IPS-11a (cell line): ENCODE measurements around the gene PPM1H.

Experiments used
- H3K4me3 ChIP-seq: one replicate; pipeline ENCODE4 v1.5.1; 2013; ENCODE audit warnings: low read depth, low read length, control low read depth

Gene PPM1H

DNA sequence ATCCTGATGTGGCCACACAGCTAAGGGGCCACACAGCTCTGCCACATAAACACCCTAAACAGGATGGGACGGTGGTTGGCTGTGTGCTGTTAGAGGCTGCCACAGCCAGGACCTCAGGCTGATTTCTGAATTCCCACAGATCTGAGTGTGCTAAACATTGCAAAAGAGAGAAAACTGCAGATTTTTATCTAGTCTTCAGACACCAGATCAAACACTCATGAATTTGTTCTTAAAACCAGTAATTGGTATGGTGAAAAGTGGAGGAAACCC, 277.7 kb downstream of the PPM1H start:
- H3K4me3 ChIP-seq: no peak overlapping the region

DNA sequence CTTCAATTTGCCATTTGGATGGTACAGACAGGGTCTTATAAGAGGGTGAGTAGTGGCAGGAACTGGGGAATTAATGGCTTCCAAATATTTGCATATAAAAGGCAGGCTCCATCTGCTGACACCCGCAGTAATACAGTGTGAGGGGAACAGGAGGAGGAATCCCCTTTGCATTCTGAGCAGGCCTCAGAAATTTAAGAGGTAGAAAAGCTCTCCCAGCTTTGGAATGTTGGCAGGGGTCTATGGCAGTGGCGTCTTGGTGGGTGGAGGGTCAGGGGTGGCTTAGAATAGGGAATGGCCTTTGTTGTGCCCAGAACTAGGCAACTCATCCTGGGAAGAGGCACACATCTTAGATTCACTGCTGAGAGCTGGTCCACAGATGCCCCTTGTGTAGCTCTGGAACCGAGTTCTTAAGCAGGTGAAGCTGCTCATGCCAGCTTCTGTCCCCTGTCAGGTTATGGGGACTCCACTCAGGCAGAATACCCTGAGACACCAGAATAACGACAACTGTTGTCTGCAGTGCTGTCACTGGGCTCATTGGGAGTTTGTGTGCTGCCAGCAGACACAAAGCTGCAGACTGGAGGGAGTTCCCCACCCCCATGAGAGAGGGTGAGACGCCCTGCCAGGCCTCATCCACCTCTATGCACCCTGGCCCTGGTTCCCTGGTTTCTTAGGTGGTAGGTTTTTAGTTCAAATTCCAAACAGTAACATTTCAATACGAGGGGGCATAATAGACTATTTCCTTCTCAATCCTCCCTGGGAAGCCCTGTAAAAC, 278.2 kb downstream of the PPM1H start:
- no peak overlapping the region for H3K4me3 ChIP-seq

DNA sequence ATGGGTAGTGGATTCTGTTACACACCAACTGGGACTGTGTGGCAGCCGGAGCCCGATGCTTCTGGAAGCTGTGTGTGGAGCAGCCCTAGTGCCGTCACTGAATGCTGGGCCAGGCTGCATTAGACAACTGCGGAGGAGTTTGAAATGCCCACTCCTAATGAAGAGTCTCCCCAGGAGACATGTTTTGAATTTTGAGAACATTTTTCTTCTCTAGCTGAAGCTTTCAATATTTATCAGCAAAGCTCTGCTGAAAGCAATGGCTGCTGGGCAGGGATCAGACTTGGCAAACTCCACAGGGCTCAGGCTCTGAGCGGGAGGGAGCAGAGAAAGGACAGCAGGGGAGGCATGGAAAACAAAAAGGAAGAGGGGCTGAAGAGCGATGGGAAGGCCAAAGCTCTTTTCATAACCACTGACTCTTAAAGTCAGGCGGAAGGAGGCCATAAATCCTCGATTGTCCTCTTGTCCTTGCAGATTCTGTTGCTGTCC, 279.2 kb downstream of the PPM1H start:
- H3K4me3 ChIP-seq: no peak overlapping the region

DNA sequence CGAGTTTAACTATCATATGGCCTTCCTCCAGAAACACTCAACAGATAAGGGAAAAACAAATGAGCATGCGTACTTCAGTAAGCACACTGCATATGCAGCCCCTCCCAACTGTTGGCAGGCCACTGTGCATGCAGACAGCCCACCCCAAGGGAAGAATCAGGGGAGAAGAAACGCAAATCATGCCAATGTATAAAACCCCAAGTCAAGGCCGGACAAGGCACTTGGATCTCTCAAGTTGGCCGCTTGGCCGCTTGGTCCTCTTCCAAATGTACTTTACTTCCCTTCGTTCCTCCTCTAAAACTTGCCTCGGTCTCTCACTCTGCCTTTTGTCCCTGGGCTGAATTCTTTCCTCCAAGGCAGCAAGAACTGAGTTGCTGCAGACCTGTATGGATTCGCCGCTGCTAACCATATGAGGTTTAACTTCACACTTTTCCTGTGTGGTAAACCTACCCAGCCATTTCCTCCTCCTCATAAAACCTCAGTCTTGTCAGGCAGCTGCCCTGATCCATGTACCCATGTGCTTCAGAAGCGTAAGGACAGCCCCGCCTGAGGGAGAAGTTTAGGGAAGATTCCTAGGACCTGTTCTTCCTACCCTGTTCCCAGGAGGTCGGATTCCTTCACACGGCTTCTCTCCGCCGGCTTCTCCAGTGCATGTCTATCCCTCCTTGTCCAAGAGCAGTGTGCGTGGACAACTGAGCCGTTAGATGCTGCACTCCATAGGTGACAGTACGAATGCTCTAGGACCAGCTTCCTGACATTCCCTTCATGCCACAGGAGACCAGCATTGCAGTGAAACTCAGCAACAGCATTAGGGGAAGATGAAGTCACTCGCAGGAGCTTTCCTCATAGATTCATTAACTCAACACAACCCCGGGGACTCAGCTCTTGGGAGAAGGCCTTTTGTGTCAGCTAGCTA, 280.4 kb downstream of the PPM1H start:
- no peak overlapping the region for H3K4me3 ChIP-seq

DNA sequence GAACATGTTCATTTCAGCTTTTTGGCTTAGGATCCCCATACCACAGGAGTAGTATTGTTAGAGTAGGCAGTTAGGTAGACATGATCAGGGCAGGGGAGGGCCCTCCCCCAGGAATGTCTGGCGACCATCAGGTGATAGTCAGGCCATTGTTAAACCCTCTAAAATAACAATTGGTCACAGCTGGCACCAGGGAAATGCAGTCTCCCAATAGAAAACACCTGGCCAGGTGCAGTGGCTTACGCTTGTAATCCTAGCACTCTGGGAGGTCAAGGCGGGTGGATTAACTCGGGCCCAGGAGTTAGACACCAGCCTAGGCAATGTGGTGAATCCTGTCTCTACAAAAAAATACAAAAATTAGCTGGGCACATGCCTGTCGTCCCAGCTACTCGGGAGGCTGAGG, 281.2 kb downstream of the PPM1H start:
- no peak overlapping the region for H3K4me3 ChIP-seq

DNA sequence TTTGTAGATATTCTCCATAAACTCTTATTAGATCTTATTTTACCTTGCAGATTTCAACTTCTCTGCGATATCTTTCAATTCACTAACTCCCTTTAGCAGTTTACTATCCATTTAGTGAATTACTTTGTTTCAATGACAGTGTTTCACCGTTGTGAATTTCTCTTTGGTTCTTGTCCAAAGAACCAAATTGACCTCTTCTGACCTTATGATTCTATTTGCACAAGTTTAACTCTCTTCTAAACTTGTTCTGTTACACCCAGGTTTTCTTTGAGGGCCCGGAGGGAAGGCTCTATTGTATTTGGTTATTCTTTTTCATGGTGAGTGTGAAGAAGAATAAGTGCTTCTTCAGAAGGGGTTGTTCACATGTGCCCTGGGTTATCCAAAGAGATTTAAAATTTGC, 281.6 kb downstream of the PPM1H start:
- H3K4me3 ChIP-seq: no peak overlapping the region

DNA sequence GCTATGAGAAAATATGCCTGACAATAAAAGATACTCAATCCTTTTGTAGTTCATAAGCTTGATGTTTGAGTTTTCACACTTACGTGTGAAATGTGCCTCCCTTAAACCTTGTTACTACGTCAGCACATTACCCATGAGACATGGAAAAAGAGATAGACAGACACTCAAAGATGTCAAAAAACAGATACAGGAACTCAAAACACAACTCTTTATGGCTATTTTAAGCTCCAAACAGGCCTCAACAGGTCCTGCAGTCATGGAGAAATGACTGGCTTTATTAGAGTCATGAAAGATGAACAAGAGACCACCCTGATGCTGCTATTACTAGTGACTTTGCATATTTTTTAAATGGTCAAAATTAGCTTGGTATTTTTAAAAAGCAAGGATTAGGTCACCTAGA, 283.8 kb downstream of the PPM1H start:
- no peak overlapping the region for H3K4me3 ChIP-seq

DNA sequence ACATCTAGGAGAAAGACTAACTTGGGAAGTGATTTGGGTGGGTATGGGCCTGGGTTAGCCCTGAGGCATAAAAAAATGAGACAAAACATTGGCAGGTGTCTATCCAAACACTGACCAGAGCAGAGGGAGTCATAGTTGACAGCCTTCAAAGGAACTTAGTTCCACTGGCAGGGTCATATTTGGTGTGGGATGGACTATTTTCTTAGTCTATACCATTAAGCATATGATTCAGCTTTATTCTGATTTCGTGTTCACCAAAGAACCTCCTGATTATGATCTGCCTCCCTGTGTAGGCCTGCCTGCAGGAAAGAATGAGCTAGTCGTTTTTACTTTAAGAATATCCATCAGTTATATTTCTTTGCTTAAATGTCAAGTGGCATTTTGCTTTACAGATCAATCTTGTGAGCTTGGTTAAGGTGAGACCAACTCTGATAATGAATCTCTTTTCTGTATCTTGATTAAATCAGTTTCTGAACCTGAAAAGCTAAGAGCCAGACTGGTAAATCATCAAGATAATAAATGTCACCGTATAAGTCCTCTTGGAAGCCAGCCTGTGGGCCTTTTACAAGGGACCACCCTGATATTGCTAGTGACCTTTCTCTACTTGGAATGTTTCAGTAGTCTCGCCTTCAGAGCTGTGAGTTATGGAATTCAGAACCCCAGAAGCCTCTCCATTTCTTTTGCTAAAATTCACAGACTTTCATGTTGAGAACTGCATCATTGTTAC, 285.4 kb downstream of the PPM1H start:
- H3K4me3 ChIP-seq: no peak overlapping the region

DNA sequence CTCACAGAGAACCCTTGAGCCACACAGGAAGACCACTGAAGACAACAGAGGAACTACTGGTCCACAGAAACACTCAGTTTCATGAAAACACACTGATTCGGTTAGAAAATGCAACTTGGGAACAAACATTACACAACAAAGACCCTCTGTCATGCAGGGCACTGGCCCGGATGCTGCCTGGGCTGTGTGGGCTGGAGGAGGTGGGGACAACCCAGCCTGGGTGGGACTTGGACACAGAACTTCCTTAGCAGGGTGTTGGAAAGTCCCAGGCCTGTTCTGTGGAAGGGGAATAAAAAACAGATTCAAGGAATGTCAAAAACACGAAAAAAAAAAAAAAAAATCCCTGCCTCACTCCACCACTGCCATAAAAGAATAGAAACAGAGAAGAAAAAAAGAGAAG, 287.4 kb downstream of the PPM1H start:
- H3K4me3 ChIP-seq: no peak overlapping the region

DNA sequence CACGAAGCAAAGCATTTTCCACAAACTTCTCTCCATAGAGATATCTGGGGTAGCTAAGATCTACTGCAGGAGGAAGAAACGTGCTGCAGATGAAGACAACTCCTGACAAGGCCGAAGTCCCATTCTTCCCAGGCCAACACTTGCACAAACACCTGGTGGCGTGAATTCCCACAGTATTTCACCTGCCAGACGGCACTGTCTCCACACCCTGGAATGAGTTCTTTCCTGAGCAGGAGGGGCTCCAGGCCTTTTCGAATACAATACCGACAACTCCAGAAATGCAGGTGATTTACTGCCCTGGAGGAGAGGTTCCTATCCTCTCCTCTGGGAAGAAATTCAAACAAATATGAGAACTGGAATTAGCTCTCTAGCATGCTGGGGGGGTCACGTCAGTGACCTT, 288.4 kb downstream of the PPM1H start:
- H3K4me3 ChIP-seq: no peak overlapping the region

DNA sequence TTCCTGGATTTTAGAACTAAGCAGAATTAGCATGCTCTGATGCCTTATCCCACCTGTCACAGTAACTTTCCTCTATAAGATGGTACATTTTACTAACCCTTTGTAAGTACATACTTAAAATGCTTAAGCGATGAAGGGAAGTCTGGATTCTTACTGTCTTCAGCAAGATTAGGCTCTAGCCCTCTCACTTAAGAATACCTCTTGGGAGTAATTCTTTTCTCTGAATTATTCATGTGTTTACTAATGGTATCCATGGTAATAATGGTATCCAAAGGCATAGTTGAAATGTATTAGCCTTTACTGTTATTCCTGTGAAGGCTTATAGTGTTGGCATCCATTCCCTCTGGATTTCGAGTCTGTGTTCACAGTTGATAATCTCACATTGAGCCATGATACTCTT, 291.5 kb downstream of the PPM1H start:
- no peak overlapping the region for H3K4me3 ChIP-seq

DNA sequence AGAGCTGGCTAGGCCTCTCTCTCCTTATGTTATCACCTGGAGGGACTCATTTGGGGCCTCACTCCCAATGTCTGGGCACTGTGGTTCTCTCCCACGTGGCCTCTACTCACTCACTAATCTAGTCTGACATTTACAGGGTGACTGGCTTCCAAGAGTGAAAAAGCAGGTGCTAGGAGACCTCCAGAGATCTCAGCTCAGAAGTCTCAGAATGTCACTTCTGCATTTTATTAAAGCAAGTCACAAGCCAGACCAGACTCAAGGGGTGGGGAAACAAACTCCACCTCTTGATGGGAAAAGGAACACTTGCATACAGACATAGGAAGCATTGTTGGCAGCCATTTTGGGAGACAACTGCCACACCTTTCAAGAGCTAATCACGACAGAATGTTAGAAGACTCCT, 292.5 kb downstream of the PPM1H start:
- H3K4me3 ChIP-seq: no peak overlapping the region

DNA sequence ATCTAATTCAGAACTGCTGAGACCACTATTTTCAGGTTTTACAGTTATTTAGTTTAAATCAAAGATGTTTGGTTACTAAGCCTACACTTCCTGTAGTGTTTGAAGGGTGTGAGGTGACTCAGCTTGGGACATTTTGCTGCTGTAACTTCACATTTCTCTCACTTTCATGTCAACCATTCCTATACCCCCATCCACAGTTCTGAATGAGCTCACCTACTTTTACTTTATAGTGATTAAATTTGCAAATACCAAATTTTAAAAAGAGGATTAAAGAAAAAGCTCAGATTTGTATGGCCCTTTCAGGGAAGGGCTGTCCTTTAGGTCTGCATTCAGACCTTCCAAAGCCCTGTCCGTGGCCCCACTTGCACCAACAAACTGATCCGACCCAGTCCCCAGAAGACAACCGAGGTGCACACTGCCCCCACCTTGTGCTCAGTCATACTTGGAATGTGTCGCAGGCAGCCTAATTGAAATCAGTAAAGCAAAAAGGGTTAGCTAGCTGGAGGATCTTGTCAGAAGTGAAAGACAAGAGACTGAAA, 294.0 kb downstream of the PPM1H start:
- H3K4me3 ChIP-seq: no peak overlapping the region

DNA sequence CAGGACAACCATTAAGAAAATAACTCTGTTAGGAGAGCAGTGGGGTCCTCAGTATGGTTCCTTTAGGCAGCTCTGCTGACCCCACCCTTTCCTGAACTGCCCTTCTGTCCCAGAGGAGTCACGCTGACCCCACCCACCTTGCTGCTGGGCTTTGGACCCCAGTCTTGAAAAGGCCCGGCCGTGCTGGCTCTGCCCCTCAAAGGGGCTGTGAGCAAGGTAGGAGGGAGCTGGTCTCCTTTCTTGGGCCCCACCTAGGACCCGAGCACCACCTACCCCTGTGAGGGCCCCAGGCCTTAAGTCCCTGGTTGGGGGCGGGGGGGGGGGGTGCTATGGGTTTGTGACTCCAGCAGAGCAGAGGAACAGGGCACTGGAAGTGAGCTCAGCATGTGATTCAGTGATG, 297.3 kb downstream of the PPM1H start:
- H3K4me3 ChIP-seq: no peak overlapping the region

DNA sequence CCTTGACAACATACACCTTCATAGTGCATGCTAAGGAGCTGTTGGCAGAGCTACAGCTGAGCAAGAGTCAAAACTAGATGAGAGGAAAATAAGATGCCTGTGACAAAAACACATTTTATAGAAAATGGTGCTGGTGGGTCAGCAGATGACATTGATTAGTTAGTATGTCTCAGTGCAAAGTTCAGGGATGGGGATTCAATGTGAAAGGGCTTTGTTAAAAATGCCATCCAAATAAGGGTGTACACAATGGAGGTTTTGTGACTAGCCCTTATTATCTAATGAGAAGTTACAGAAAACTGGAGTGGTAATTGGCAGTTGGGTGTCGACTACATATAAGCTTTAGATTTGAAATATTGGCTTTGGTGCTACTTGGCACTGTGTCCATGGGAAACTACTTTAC, 299.3 kb downstream of the PPM1H start:
- H3K4me3 ChIP-seq: no peak overlapping the region

DNA sequence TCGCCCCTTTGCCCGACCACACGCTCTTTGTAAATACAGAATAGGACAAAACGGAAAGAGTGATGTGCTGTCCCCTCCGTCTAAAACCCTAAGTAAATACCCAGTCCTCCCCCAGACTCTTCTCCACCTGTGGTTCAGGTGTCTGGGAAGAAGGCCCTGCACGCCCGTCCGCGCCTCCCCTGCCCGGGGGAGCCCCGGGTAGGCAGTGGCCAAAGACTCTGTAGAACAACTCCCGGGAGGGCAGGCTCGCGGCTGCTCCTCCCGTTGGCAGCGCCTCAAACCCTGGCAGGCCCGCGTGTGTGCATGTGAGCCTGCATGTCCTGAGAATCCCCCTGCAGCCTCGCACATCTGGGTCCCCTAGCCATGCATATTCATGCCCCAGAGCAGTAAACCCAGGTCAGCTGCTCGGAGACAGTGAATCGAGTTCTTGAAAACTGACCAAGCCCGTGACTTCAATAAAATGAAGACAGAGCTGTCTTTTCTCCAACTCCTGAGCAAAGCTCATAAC, 302.5 kb downstream of the PPM1H start:
- H3K4me3 ChIP-seq: peak overlapping the region; percentile 53

DNA sequence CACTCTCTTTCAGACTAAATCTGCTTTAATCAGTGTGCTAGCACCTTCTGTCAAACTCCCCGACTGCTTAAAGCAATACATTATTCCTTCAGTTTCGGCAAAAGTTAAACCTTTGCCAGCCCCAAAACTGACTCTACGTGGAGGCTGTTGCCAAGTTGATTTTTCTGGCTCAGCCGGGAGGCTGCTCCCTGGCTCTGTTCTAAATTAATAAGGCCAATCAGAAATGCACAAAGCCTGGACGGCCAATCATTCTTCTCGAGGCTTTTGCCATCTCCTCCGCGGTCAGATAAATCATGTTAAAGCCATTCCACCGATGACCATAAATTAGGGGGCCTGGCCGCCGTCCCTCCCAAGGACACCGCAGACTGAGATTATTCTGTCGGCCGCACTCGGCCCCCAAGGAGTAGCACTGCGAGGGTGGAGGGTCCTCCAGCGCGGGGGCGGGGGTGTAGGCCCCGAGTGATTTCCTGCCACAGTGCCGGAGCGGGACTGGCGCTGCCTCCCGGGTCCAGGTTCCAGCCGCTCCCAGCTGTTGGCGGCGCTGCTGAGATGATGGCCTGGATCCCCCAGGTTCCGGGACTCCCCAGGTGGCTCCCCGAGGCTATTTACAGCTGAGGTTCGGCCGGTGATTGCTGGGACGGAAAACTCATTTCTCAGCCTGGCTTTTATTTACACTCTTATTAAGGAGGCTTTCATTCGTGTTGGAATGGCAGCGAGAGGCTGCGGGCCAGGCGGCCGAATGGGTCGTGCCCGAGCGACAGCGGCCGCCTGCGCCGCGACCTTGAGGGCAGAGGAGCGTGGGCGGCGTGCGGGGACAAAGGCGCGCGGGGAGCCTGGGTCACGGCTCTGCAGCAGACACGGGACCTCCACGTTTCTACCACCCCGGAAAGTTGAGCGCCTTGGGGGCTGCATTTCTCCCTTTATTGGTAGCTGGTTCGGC, 303.2 kb downstream of the PPM1H start:
- peak overlapping the region; percentile 53 for H3K4me3 ChIP-seq

DNA sequence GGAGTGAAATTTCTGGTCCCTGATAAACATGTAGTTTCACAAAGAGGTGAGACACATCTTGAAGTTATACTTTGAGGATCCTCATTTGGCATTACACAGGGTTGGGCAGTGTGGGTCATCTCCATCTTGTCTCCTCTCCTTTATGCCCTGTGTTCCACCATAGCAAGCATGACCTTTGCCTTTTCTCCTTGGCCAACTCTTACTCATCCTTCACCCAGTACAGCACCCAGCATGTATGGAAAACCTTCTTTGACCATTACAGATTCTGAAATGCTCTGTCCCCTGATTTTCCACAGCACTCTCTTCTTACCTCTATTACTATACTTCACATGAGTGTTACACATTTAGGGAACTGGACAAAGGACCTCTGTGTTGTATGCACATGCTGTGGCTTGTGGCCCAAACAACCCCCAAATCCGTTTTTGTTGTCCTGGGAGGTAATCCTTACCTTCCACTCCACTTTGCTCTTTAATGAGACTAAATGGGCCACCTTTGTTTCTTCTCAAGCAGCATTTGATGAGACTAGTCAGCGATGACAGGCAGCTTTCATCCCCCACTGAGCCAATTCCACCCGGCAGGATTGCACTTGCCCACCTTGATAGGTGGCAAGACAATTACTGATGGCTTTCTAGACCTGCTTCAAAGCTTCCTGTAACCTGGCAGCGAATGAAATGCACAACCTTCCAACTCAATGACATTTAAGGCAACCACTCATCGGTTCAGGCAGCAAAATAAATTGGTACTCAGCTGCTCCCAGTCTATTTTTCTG, 304.8 kb downstream of the PPM1H start:
- H3K4me3 ChIP-seq: no peak overlapping the region

DNA sequence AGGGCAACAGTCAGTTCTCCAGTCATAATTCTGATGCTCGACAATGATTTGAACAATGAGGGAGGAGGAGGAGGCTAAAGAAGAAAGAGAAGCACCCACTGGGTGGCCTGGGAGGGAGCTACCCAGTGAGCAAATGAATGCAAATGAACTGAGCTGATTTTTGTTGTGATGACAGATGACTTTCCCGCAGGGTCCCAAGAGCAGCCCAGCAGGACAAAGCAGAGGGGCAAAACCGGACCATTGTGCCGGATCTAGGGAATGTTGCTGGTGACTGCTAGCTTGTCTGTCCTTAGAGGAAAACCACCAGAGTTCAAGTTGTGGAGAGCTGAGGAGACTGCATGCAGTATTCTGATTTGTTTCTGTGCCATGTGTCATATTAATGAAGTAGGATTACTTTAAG, 305.5 kb downstream of the PPM1H start:
- no peak overlapping the region for H3K4me3 ChIP-seq
